GM12878 (cell line): ENCODE measurements around the gene MAGEA2B. TPM values are rescaled to one million over a fixed set of nuclear protein-coding genes. Genes with fewer than 3 reads are reported as not detected.
"Not testable (repeated sequence)": the region's sequence is repeated elsewhere in the genome, so short reads cannot be mapped to it uniquely, and the experiment has no call there.

Source experiments
- ATAC-seq: fragments of 200-7000 bp; cut with Tn5 transposase; 3 replicates; pipeline ENCODE4 v1.9.1; 2020; ENCODE audit warnings: mild to moderate bottlenecking, moderate library complexity
- BruUV-seq: library from RNA; stranded (reverse); fragments of 400-500 nt; replicated peaks from 2 replicates; lab custom pipeline; 2021; lab: Mats Ljungman, UMichigan
- CTCF ChIA-PET: fragments of 300-600 bp; sonication (Branson Sonifier 250); formaldehyde crosslinking; extraction: SDS; loops from one replicate; lab custom pipeline; 2021; ENCODE audit warnings: inconsistent platforms; lab: Yijun Ruan, JAX
- POLR2A ChIA-PET: fragments of 350-600 bp; formaldehyde crosslinking; extraction: SDS; loops from one replicate; lab custom pipeline; 2021; ENCODE audit warnings: inconsistent platforms; lab: Charles Lee
- RAD21 ChIA-PET: fragments of 300-600 bp; sonication (Branson Sonifier 250); formaldehyde crosslinking; loops from one replicate; lab custom pipeline; 2023; ENCODE audit warnings: antibody characterized with exemption; ENCODE audit not compliant: unreplicated experiment; lab: Charles Lee
- SMC1A ChIA-PET: fragments of 300-600 bp; sonication (Branson Sonifier 250); formaldehyde crosslinking; loops from one replicate; lab custom pipeline; 2023; ENCODE audit not compliant: unreplicated experiment, uncharacterized antibody; lab: Charles Lee
- DNase-seq: peaks from one replicate; pipeline ENCODE4 v3.0.0-alpha.2; 2011; ENCODE audit warnings: low read depth, low spot score
- FAIRE-seq: peaks from 3 replicates; lab custom pipeline; 2011; peaks lifted over from hg19 to GRCh38; lab: Jason Lieb, UNC
- H2AFZ ChIP-seq: 2 replicates; pipeline ENCODE4 v1.6.0; 2011; ENCODE audit warnings: low read depth, low read length, control low read depth; ENCODE audit not compliant: control insufficient read depth
- H3K27ac ChIP-seq: 2 replicates; pipeline ENCODE4 v1.5.1; 2011; ENCODE audit warnings: control low read depth; ENCODE audit not compliant: control insufficient read depth, insufficient read depth
- H3K27me3 ChIP-seq, 2 experiments: replicated peaks in 1 of 2; 2 replicates each; pipeline versions ENCODE4 v1.6.0 to v1.6.1; 2011; ENCODE audit warnings: low read length in 1 of 2; ENCODE audit not compliant: control insufficient read depth in 2 of 2, insufficient read depth in 2 of 2
- H3K36me3 ChIP-seq, 2 experiments: 2 replicates each; pipeline ENCODE4 v1.5.1; 2011; ENCODE audit warnings: low read length in 1 of 2; ENCODE audit not compliant: control insufficient read depth in 2 of 2, insufficient read depth in 2 of 2
- H3K4me1 ChIP-seq: 2 replicates; pipeline ENCODE4 v1.6.1; 2011; ENCODE audit warnings: mild to moderate bottlenecking, low read length, moderate library complexity, mixed read lengths; ENCODE audit not compliant: control insufficient read depth, insufficient read depth
- H3K4me2 ChIP-seq: 2 replicates; pipeline ENCODE4 v1.6.0; 2011; ENCODE audit warnings: control low read depth; ENCODE audit not compliant: control insufficient read depth, insufficient read depth
- H3K4me3 ChIP-seq: fragments of 200-600 bp; sonication (generic); 2 replicates; pipeline ENCODE4 v1.5.1; 2016
- H3K79me2 ChIP-seq: 2 replicates; pipeline ENCODE4 v1.6.0; 2011; ENCODE audit warnings: low read length; ENCODE audit not compliant: control insufficient read depth, insufficient read depth
- H3K9ac ChIP-seq: 2 replicates; pipeline ENCODE4 v1.8.0; 2011; ENCODE audit warnings: low read length, control low read depth, mixed read lengths; ENCODE audit not compliant: control insufficient read depth, insufficient read depth
- H3K9me3 ChIP-seq: replicated peaks from 3 replicates; pipeline ENCODE4 v1.5.1; 2011; ENCODE audit warnings: mild to moderate bottlenecking, low read length; ENCODE audit not compliant: control insufficient read depth, insufficient read depth
- H4K20me1 ChIP-seq: 2 replicates; pipeline ENCODE4 v1.6.0; 2011; ENCODE audit not compliant: control insufficient read depth, insufficient read depth
- WGBS: methylation state at CpG from one replicate; pipeline ENCODE4 v1.1.6; 2016; ENCODE audit warnings: low lambda C conversion rate; ENCODE audit not compliant: insufficient replicate concordance, insufficient coverage; ENCODE audit errors: missing lambda C conversion rate; 5-methylcytosine and 5-hydroxymethylcytosine counted together
- in situ Hi-C: fragments of 300-500 bp; cut with MboI; formaldehyde crosslinking; loops from 9 replicates; pipeline ENCODE4 v1.14.3; 2018; ENCODE audit warnings: mixed read lengths
- intact Hi-C: fragments of 100-400 bp; cut with micrococcal nuclease; formaldehyde crosslinking; loops from one replicate; pipeline ENCODE4 v1.14.2; 2022; ENCODE audit not compliant: unreplicated experiment
- polyA plus RNA-seq, 11 experiments: library from polyadenylated mRNA; depleted of rRNA in 4 of 11; unstranded in 6 of 11; stranded (reverse) in 5 of 11; fragments of >200 nt; fragmentation: Nextera tagmentation in 4 of 11; fragmentation: Illumina TruSeq in 1 of 11; extraction: Ambion mirVana in 4 of 11; extraction: Trizol in 1 of 11; gene quantifications; 1 replicate in 1 of 11; 2 replicates in 10 of 11; pipeline versions ENCODE4 v1.2.1 to v1.2.3, GENCODE V29; 2011 to 2016; ENCODE audit warnings: inconsistent platforms in 2 of 11, missing spikeins in 2 of 11, low read depth in 1 of 11
- total RNA-seq, 4 experiments: library from RNA; depleted of rRNA in 3 of 4; stranded (reverse); fragments of >200 nt in 3 of 4; fragmentation: Illumina TruSeq in 1 of 4; extraction: Trizol in 1 of 4; gene quantifications; 2 replicates each; pipeline versions ENCODE4 v1.2.1 to v1.2.3, GENCODE V29; 2013 to 2021

MAGEA2B gene
- total and polyA plus RNA-seq, 10 of the 15 experiments (the other 5 are each of a cell fraction or from before 2014, with no cell fraction given): not detected

- not testable (repeated sequence) for BruUV-seq
These were observed 39.5 kb downstream of the MAGEA2B start, which contains the start of gene MAGEA2 for GRCh38 chrX:152753686-152754650. MAGEA2 (minus strand) TSS chrX:152753842; CDS start chrX:152751363, 2,479 bp downstream.

DNA sequence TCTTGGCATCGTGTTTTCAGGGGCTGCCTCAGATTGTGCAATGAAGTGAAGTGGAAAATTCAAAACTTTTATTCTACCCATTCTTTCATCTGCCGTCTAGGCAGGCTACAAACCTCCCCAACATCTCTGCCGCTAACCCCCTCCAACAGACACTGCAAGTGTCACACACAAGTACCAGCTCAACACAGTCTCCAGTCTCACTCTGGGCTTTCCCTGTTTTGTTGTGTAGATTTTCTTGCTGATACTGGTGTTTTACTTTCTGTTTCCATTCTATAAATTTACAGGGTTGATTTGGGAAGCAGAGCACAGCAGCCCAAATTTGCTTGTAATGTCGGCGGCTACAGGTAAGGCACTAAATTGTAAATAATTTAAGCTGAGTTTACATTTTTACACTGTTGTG, 40.4 kb downstream of the MAGEA2B start:
- WGBS: no CpG with 5 or more reads among the region's 5 CpGs
- intact Hi-C loops, H3K36me3 ChIP-seq, RAD21 ChIA-PET, H3K4me2 ChIP-seq, H3K9ac ChIP-seq, H3K27me3 ChIP-seq, H3K4me3 ChIP-seq, H4K20me1 ChIP-seq, H2AFZ ChIP-seq, H3K79me2 ChIP-seq, BruUV-seq, FAIRE-seq, H3K9me3 ChIP-seq, POLR2A ChIA-PET, DNase-seq, H3K4me1 ChIP-seq, CTCF ChIA-PET, H3K27ac ChIP-seq, SMC1A ChIA-PET: not testable (repeated sequence)
- in situ Hi-C loops: loop anchor here (25.0 kb wide), 1 partner anchor 93 kb away; no protein-coding TSS in a partner anchor
- ATAC-seq: peak; percentile 52

More at GRCh38 chrX:152753686-152754650, 39.5 kb downstream of the MAGEA2B start, which contains the start of gene MAGEA2:
- no CpG with 5 or more reads among the region's 35 CpGs for WGBS
- H3K27me3 ChIP-seq, FAIRE-seq, RAD21 ChIA-PET, H3K9ac ChIP-seq, intact Hi-C loops, SMC1A ChIA-PET, DNase-seq, POLR2A ChIA-PET, H2AFZ ChIP-seq, ATAC-seq, H3K4me2 ChIP-seq, H3K27ac ChIP-seq, H3K4me1 ChIP-seq, CTCF ChIA-PET, H3K36me3 ChIP-seq, H4K20me1 ChIP-seq, H3K4me3 ChIP-seq, H3K9me3 ChIP-seq, H3K79me2 ChIP-seq: not testable (repeated sequence)
- in situ Hi-C loops: loop anchor here (25.0 kb wide), 1 partner anchor 92 kb away; no protein-coding TSS in a partner anchor

DNA sequence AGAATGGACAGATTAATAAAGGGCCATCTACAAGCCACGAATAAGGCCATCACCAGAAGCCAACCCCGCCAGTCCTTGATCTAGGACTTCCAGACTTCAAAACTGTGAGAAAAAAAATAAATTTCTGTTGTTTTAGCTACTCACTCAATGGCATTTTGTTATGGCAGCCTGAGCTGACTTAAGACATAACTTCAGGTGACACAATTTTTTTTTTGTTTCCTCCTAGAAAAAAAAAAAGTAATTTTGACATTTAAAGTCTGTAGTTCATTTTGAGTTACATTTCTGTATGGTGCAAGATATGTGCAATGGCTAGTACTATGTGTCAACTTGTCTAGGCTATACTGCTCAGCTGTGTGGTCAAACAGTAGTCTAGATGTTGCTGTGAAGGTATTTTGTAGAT, 44.5 kb downstream of the MAGEA2B start, which contains the start of gene CSAG3:
Gene CSAG3 (plus strand): TSS at position 301 of the 400 bp plus-strand sequence.
- H3K4me1 ChIP-seq, H3K27me3 ChIP-seq, H3K9ac ChIP-seq, RAD21 ChIA-PET, DNase-seq, ATAC-seq, H3K27ac ChIP-seq, H3K36me3 ChIP-seq, FAIRE-seq, intact Hi-C loops, H3K4me3 ChIP-seq, POLR2A ChIA-PET, H3K79me2 ChIP-seq, BruUV-seq, H3K9me3 ChIP-seq, CTCF ChIA-PET, H2AFZ ChIP-seq, SMC1A ChIA-PET, H4K20me1 ChIP-seq, H3K4me2 ChIP-seq: not testable (repeated sequence)
- in situ Hi-C loops: loop anchor here (25.0 kb wide), 1 partner anchor 97 kb away; no protein-coding TSS in a partner anchor
- WGBS: no CpG with 5 or more reads among the region's 2 CpGs
